Measurements from ENCODE around the gene KDM5A.
"Not testable (repeated sequence)": the region's sequence is repeated elsewhere in the genome, so short reads cannot be mapped to it uniquely, and the experiment has no call there.

Gene KDM5A

GRCh38 chr12:389142-390096 is at the start of gene KDM5A:
TSS of gene KDM5A (minus strand) at chr12:389320. CDS start at chr12:389091, 229 bp downstream.
- DNase-seq, result peak; percentile 98

GRCh38 chr12:435737-436136 is 46.6 kb upstream of the KDM5A start:
- DNase-seq, result not testable (repeated sequence)

- no peak for DNase-seq
These were observed 33.4 kb upstream of the KDM5A start for GRCh38 chr12:422526-422925.

GRCh38 chr12:418432-418831 is 29.3 kb upstream of the KDM5A start:
- no peak for DNase-seq

GRCh38 chr12:414859-415258 is 25.7 kb upstream of the KDM5A start:
- no peak for DNase-seq

GRCh38 chr12:402029-402389 is 12.9 kb upstream of the KDM5A start:
- DNase-seq, result no peak

GRCh38 chr12:401235-402028 is 12.3 kb upstream of the KDM5A start, which contains the start of gene CCDC77:
TSS of gene CCDC77 (plus strand) at chr12:401644. CDS start at chr12:409384, 7,740 bp downstream.
- peak; percentile 98 for DNase-seq

GRCh38 chr12:400828-401227 is 11.7 kb upstream of the KDM5A start:
- no peak for DNase-seq

- peak; percentile 63 for DNase-seq
These were observed 479 bp downstream of the KDM5A start for GRCh38 chr12:388541-389141.

- DNase-seq, result no peak
These were observed 1.1 kb downstream of the KDM5A start for GRCh38 chr12:388012-388411.

- DNase-seq, result no peak
These were observed 2.5 kb downstream of the KDM5A start for GRCh38 chr12:386651-387050.

GRCh38 chr12:370739-371485 is 18.2 kb downstream of the KDM5A start:
- not testable (repeated sequence) for DNase-seq

GRCh38 chr12:367972-368371 is 21.1 kb downstream of the KDM5A start:
- DNase-seq, result no peak

- DNase-seq, result no peak
These were observed 22.3 kb downstream of the KDM5A start for GRCh38 chr12:366820-367219.

GRCh38 chr12:359091-359490 is 30.0 kb downstream of the KDM5A start:
- no peak for DNase-seq

GRCh38 chr12:356276-356988 is 32.7 kb downstream of the KDM5A start:
- no peak for DNase-seq

GRCh38 chr12:351197-351596 is 37.9 kb downstream of the KDM5A start:
- not testable (repeated sequence) for DNase-seq

- DNase-seq, result not testable (repeated sequence)
These were observed 39.5 kb downstream of the KDM5A start for GRCh38 chr12:349625-350024.

- peak; percentile 60 for DNase-seq
These were observed 46.1 kb downstream of the KDM5A start for GRCh38 chr12:343036-343435.

- no peak for DNase-seq
These were observed 52.1 kb downstream of the KDM5A start for GRCh38 chr12:337039-337438.

GRCh38 chr12:334125-334524 is 55.0 kb downstream of the KDM5A start:
- DNase-seq, result no peak

Measured in islet precursor cell (in vitro differentiated cells).